ENCODE results near the gene NSMCE3. TPM values are rescaled to one million over a fixed set of nuclear protein-coding genes. Genes with fewer than 3 reads are reported as not detected.
A peak's percentile ranks its signal among the peaks of the same experiment; 100 is the strongest.

The NSMCE3 gene
- total and polyA plus RNA-seq, 5 experiments from 2014 or later = 17.2 to 38.4 (median 34.5) TPM

DNA sequence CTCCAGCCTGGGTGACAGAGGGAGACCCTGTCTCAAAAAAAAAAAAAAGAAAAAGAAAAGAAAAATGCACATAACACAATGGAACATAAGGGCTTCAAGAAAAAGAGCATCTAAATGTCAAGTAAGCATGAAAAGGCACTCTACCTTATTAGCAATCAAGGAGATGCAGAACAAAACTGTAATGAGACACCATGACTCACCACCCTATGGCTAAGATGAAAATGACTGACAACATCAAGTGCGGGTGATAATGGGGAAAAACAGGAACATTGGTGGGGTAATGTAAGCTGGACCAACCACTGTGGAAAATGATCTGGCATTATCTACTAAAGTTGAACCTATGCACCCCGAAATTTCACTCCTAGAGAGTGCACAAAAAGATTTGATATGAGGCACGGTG is 19.6 kb upstream of the NSMCE3 start:
- no peaks in the 10 kb centered on the region for H3K4me1 Mint-ChIP-seq
- peaks cover 5 to 30% (median 21%) of the 10 kb centered on the region in 5 donors for H3K27me3 Mint-ChIP-seq
- peaks cover 0 to 2% (median 0%) of the 10 kb centered on the region in 9 donors for H3K9me3 Mint-ChIP-seq
- POLR2A ChIA-PET = no interaction called here
- no peaks in the 10 kb centered on the region for H3K36me3 Mint-ChIP-seq
- no peak overlapping the region for H3K27ac Mint-ChIP-seq
- no peak overlapping the region for H3K4me3 Mint-ChIP-seq
- DNase-seq = no peak
- ATAC-seq = no peak

DNA sequence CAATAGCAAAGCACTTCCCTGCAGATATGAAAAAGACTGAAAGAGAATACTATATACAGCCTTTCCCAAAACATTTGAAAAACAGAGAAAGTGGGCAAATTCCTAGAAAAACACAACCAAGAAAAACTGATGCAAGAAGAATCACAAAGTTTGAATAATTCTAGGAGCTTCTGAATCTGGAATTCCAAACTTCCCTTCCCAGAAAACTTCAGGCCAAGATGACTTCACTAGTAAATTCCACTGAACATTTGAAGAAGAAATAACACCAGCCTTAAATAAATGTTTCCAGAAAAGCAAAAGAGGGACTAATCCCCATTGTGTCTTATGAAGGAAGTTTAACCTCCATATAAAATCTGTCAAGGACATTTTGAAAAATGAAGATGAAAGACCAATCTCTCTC is 15.8 kb upstream of the NSMCE3 start:
- POLR2A ChIA-PET = no interaction called here
- Mint-ChIP-seq H3K4me3 (no peak overlapping the region), H3K4me1 (no peaks in the 10 kb centered on the region), H3K27me3 (peaks cover 15 to 67% (median 42%) of the 10 kb centered on the region in 5 donors), H3K27ac (no peak overlapping the region), H3K36me3 (peaks cover 0 to 6% (median 0%) of the 10 kb centered on the region in 3 donors), H3K9me3 (peaks cover 0 to 3% (median 0%) of the 10 kb centered on the region in 9 donors)
- DNase-seq (no peak), ATAC-seq (no peak)

DNA sequence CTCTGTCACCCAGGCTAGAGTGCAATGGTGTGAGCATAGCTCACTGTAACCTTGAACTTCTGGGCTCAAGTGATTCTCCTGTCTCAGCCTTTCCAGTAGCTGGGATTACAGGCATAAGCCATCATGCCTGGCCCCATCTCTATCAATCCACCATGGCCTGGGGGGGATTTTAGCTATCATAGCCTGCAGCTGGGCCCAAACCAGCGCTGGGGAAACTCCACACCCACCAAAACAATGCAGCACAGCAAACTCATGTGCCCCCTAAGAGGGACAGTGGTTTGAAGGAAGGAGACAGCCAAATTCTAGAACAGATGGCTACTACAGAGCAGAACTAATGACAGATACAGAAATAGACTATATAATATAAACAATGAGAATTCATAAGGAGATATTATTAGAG is 13.8 kb upstream of the NSMCE3 start:
- Mint-ChIP-seq H3K4me3 (no peak overlapping the region), H3K36me3 (peaks cover 0 to 6% (median 0%) of the 10 kb centered on the region in 3 donors), H3K27me3 (peaks cover 15 to 73% (median 44%) of the 10 kb centered on the region in 5 donors), H3K27ac (no peak overlapping the region), H3K4me1 (no peaks in the 10 kb centered on the region), H3K9me3 (peaks cover 0 to 3% (median 0%) of the 10 kb centered on the region in 9 donors)
- POLR2A ChIA-PET = no interaction called here
- DNase-seq (no peak), ATAC-seq (no peak)

DNA sequence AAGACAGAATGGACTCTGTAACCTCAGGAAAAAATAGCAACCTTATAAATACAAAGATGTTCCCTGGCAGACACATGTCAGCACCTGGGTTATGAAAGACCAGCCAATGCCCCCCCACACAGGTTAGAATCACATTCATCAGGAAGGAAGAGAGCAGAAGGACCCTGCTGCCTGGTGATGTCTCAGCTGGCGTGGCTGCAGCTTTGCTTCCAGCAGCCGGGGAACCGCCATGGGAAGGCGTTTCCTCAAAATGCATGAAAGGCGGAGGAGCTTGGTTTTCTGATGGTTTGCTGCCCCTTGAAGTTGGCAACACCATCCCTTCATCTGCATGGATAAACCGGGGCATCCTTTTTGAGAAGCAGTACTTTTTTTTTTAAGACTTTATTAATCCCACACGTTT is 10.9 kb upstream of the NSMCE3 start:
- no peak for ATAC-seq
- Mint-ChIP-seq H3K27ac (no peak overlapping the region), H3K4me1 (no peaks in the 10 kb centered on the region), H3K36me3 (peaks cover 0 to 6% (median 0%) of the 10 kb centered on the region in 3 donors), H3K9me3 (peaks cover 0 to 3% (median 0%) of the 10 kb centered on the region in 9 donors), H3K4me3 (no peak overlapping the region), H3K27me3 (peaks cover 12 to 56% (median 36%) of the 10 kb centered on the region in 5 donors)
- POLR2A ChIA-PET = no interaction called here
- DNase-seq = no peak

DNA sequence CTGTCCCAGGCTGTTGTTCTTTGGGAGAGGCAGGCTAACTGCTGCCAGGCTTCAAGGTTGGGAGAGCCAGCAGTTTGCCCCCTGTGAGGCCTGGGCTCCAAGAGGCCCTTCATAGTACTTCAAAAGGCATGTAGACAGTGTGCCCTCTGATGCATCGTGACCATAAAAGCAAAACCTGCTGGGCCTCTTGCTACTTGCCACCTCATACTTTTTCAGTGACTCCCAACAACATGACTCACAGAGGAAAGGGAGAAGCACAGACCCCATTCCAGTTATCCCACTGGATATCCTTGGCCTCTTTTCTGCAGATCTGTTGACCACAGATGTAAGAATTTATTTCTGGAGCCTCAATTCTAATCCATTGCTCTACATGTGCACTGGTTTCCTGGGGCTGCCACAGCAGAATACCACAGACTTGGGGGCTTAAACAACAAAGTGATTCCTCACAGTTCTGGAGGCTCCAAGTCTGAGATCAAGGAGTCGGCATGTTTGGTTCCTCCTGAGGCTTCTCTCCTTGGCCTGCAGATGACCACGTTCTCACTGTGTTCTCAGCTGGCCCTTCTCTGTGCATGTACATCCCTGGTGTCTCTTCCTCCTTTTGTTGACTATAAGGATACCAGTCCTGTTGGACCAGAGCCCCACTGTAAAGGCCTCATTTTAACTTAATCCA is 8.9 kb upstream of the NSMCE3 start:
- POLR2A ChIA-PET = interaction anchor here (1.7 kb wide), 1 partner anchor 10 kb away, joined by 3 read pairs; no protein-coding TSS in a partner anchor
- Mint-ChIP-seq H3K4me3 (no peak overlapping the region), H3K4me1 (no peaks in the 10 kb centered on the region), H3K36me3 (peaks cover 0 to 6% (median 0%) of the 10 kb centered on the region in 3 donors), H3K9me3 (peaks cover 0 to 3% (median 0%) of the 10 kb centered on the region in 9 donors), H3K27me3 (peaks cover 6 to 37% (median 22%) of the 10 kb centered on the region in 5 donors), H3K27ac (no peak overlapping the region)
- ATAC-seq (no peak), DNase-seq (no peak)

DNA sequence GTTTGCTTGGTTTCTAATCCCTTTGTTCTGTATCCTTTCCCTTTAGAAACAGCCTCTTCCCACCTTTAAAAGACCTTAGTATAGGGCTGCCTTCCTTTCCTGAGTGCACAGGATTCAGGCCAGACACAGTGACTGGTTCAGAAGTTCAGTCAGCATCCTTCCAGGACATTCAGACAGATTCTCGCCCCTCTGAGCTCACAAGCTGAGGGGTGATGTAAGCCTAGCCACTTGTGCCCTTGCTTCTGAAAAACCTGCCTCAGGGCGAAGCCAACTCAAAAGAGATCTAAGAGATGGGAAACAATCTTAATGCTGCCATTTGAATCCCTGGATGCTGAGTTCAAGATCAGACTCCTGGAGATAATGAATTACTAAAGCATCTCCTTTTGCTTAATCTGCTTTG is 6.7 kb upstream of the NSMCE3 start:
- H3K36me3 Mint-ChIP-seq = no peaks in the 10 kb centered on the region
- H3K9me3 Mint-ChIP-seq = no peaks in the 10 kb centered on the region

DNA sequence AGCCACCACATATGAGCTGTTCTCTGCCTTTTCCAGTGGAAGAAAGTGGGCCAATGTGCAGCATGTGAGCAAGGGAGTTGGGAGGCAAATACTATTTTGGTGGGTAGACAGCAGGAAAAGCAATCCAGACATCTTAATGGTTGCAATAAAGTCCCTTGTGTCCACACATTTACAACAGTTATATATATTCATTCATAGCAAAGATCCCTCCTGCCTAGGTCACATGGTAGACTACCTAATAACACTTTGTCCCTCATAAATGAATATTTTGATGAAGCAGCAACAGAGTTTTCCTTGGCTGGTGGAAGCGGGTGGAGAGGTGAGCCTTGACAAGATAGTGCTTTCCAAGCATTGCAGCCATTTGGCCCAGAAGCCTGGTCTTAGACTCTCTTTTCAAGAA is 6.2 kb upstream of the NSMCE3 start:
- Mint-ChIP-seq H3K27me3 (peaks cover 0 to 11% (median 8%) of the 10 kb centered on the region in 5 donors), H3K4me3 (no peak overlapping the region), H3K27ac (no peak overlapping the region), H3K4me1 (peaks cover 0 to 8% (median 3%) of the 10 kb centered on the region in 4 donors), H3K36me3 (no peaks in the 10 kb centered on the region), H3K9me3 (no peaks in the 10 kb centered on the region)
- DNase-seq (no peak), ATAC-seq (no peak)
- POLR2A ChIA-PET = no interaction called here

More for the DNA sequence above, 6.7 kb upstream of the NSMCE3 start:
- Mint-ChIP-seq H3K4me1 (peaks cover 0 to 3% (median 1%) of the 10 kb centered on the region in 4 donors), H3K27ac (no peak overlapping the region), H3K27me3 (peaks cover 0 to 15% (median 8%) of the 10 kb centered on the region in 5 donors), H3K4me3 (no peak overlapping the region)
- no peak for ATAC-seq
- DNase-seq = no peak
- POLR2A ChIA-PET = no interaction called here

DNA sequence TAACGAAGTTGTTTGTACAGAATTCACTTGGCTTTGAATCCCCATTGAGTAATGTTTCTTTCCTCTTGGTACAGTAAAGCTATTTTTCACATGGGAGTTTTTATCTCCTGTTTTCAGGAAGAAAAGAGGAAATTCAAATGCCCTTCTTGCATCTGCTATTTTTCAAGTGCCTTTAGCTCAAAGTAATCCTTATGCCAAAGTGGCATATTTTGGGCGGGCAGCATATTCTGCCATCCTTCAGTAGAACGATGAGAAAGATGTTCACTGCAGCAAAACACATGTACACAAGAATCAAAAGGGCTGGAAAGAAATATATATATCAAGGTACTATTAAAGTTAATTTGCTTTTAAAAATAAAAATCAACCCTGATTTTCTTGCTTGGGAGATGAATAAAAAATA is 5.3 kb upstream of the NSMCE3 start:
- peaks cover 0 to 4% (median 2%) of the 10 kb centered on the region in 5 donors for H3K27me3 Mint-ChIP-seq
- H3K4me1 Mint-ChIP-seq = peaks cover 5 to 17% (median 9%) of the 10 kb centered on the region in 4 donors
- POLR2A ChIA-PET = no interaction called here
- H3K36me3 Mint-ChIP-seq = no peaks in the 10 kb centered on the region
- H3K27ac Mint-ChIP-seq = no peak overlapping the region
- DNase-seq (no peak), ATAC-seq (no peak)
- no peak overlapping the region for H3K4me3 Mint-ChIP-seq
- no peaks in the 10 kb centered on the region for H3K9me3 Mint-ChIP-seq

DNA sequence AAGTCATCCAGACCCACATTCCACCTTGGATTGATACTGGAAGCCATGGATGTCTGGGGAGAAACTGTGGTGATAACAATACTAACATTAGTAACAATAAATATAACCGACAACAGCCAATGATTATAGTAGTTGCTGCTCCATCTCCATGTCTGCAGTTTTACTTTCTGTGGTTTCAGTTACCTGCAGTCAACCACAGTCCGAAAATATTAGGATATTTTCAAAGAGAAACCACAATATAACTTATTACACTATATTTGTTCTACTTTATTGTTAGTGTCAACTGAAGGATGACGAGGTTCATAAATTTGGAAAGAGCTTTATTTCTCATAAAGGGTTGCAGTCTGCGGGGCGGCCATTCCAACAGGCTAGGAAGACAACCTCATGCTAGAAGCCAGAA is 2.6 kb upstream of the NSMCE3 start:
- H3K27ac Mint-ChIP-seq = peak overlapping the region in 5 of 10 donors; percentile 87 to 100 (median 99)
- H3K4me3 Mint-ChIP-seq = no peak overlapping the region
- ATAC-seq (no peak), DNase-seq (no peak)
- peaks cover 18 to 37% (median 29%) of the 10 kb centered on the region in 4 donors for H3K4me1 Mint-ChIP-seq
- POLR2A ChIA-PET = interaction anchor here (1.7 kb wide), 1 partner anchor 131 kb away, joined by 4 read pairs; no protein-coding TSS in a partner anchor
- no peaks in the 10 kb centered on the region for H3K9me3 Mint-ChIP-seq
- peaks cover 0 to 3% (median 0%) of the 10 kb centered on the region in 5 donors for H3K27me3 Mint-ChIP-seq
- H3K36me3 Mint-ChIP-seq = no peaks in the 10 kb centered on the region

DNA sequence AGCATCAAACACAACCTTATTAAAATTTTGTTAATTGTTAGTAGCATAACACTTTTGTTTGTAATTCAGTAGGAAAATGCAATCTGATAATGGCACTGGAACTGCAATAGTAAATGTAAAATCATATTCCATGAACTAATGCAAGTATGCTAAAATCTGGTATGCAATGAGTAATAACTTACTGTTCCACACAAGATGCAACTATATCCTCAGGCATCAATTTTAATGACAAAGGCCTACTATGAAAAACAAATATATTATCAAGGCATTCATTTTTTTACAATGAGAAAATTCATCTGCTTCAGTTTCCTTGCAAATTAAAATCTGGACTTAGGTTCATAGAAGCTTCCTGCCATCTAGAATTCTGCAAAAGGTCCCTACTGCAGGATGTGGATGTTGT is 1.4 kb upstream of the NSMCE3 start:
- Mint-ChIP-seq H3K27ac (peak overlapping the region; percentile 96 to 100 (median 99)), H3K27me3 (no peaks in the 10 kb centered on the region), H3K36me3 (peaks cover 0 to 10% (median 0%) of the 10 kb centered on the region in 3 donors), H3K4me1 (peaks cover 25 to 49% (median 41%) of the 10 kb centered on the region in 4 donors), H3K4me3 (peak overlapping the region in 6 of 10 donors; percentile 1 to 99 (median 96)), H3K9me3 (no peaks in the 10 kb centered on the region)
- DNase-seq (no peak), ATAC-seq (no peak)
- POLR2A ChIA-PET = interaction anchor here (1.1 to 1.7 kb wide), 3 partner anchors 52 to 353 kb away, joined by 3 to 4 read pairs (median 3); no protein-coding TSS in a partner anchor

DNA sequence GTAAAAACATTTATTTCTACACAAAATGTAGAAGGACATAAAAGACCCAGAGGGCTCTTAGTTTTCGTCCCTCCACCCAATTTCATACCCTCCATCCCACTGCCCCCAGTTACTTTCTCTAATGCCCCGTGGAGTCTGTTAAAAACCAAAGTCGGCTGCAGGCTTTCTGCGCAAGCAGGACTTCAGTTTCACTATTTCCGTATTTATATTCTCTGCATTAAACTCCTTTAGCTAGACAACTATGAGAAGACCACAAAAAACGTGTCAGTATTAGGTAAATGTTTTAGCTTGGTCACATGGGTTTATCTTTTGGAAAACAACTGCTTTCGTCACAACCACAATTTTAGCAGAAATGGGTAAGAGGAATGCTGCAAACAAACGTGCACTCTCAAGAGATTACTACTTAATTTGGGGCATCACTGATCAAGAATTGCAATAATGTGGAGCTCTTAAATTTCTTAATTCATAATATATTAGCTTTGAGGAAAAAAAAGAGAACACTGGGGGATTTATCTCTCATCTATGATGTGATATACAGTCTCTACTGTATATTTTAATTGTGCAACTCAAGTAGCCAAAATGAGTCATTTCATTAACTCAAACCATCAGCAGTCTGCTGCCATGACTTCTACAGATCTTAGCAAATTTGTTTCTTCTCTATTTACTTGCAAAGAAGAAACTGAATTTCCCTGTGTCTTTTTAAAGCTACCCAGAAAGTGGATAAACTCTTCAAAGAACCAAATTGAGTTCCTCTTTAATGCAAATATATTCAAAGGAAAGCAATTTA is 740 bp upstream of the NSMCE3 start:
- DNase-seq (peak in 7 of 10 donors; percentile 4 to 84 (median 65)), ATAC-seq (peak; percentile 39 to 61)
- H3K4me1 Mint-ChIP-seq = peaks cover 27 to 54% (median 46%) of the 10 kb centered on the region in 4 donors
- peaks cover 0 to 15% (median 0%) of the 10 kb centered on the region in 3 donors for H3K36me3 Mint-ChIP-seq
- H3K4me3 Mint-ChIP-seq = peak overlapping the region; percentile 89 to 99 (median 96)
- no peaks in the 10 kb centered on the region for H3K9me3 Mint-ChIP-seq
- no peaks in the 10 kb centered on the region for H3K27me3 Mint-ChIP-seq
- H3K27ac Mint-ChIP-seq = peak overlapping the region; percentile 96 to 100 (median 99)
- POLR2A ChIA-PET = interaction anchor here (0.6 to 1.7 kb wide), 8 partner anchors 23 to 385 kb away, joined by 3 to 4 read pairs (median 3); partner anchors contain the start of gene APBA2

DNA sequence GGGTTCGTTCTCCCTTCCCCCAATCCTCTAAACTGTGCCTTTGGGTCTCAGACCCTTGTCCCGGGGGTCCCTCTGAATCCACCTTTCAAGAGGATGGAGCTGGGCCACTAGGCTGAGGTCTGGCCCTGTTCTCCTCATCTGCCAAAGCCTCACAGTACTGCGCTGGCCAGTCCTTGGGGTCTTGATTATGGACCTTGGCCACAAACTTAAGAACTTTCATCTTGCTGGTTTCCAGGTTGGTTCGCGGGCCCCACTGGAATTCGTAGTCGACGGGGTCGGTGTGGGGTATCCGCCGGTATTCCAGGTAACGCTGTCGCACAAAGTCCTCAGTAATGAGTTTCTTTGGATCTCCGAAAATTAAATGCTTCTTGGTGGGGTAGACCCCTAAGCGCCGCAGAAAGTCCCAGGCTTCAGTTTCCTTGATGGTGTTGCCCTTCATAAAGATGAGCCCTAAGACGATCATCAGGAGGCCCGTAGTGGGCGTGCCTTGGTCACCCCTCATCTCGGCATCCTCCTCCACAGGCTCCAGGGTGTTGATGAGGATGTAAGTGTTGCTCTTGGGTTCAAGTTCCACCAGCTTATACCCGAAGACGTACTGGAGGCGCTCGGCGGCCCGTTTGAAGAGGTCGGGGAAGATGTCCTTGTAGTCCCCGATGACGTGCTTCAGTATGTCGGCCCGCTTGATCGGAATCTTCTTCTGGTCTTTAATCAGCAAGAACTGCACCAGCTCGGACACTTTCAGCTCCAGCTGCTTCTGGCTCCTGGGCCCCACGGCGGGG is 727 bp downstream of the NSMCE3 start:
- Mint-ChIP-seq H3K36me3 (peaks cover 0 to 15% (median 0%) of the 10 kb centered on the region in 3 donors), H3K4me3 (peak overlapping the region; percentile 96 to 99 (median 98)), H3K27ac (peak overlapping the region; percentile 96 to 100 (median 99)), H3K4me1 (peaks cover 27 to 54% (median 46%) of the 10 kb centered on the region in 4 donors), H3K9me3 (no peaks in the 10 kb centered on the region), H3K27me3 (no peaks in the 10 kb centered on the region)
- DNase-seq (peak in 9 of 10 donors; percentile 33 to 82 (median 75)), ATAC-seq (peak; percentile 47 to 65)
- POLR2A ChIA-PET = interaction anchor here (1.4 kb wide), 1 partner anchor 9 kb away, joined by 3 read pairs; no protein-coding TSS in a partner anchor
